Choroid plexus epithelial cell (primary cell): ENCODE measurements around the gene INPP5A.

Source experiments
- DNase-seq: peaks from one replicate; pipeline ENCODE4 v3.0.0-alpha.2; 2010; ENCODE audit warnings: low read depth
- H3K4me3 ChIP-seq: 2 replicates; pipeline ENCODE4 v1.5.1; 2011; ENCODE audit warnings: low read depth, mild to moderate bottlenecking, control low read depth, low read length, moderate library complexity
- TF ChIP-seq, protein P1 (sequence below): conservative IDR thresholded peaks from 2 replicates; pipeline ENCODE4 v1.5.1; 2011; ENCODE audit warnings: low read depth, mild to moderate bottlenecking, control low read depth, inconsistent platforms, low read length, moderate library complexity

INPP5A gene

DNA sequence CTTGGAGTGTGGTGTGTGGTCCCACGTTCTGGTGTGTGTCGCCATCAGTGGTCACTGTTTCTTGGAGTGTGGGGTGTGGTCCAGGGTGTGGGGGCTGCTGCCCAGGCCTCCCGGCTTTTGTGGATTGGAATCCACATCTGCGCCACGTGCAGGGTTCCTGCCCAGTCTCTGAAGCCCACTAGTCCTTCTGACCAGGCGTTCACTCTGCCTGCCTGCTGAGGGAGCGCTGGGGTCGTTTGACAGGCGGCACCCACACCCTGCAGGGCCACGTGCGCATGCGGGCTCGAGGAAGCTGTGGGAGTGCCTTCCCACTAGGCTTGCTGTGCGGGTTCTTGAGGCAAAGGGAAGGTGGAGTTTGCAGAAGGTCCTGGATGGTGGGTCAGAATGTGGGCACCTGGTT lies 51.4 kb downstream of the INPP5A start:
- no peak for DNase-seq
- H3K4me3 ChIP-seq = no peak overlapping the region
- TF ChIP-seq, protein P1, sequence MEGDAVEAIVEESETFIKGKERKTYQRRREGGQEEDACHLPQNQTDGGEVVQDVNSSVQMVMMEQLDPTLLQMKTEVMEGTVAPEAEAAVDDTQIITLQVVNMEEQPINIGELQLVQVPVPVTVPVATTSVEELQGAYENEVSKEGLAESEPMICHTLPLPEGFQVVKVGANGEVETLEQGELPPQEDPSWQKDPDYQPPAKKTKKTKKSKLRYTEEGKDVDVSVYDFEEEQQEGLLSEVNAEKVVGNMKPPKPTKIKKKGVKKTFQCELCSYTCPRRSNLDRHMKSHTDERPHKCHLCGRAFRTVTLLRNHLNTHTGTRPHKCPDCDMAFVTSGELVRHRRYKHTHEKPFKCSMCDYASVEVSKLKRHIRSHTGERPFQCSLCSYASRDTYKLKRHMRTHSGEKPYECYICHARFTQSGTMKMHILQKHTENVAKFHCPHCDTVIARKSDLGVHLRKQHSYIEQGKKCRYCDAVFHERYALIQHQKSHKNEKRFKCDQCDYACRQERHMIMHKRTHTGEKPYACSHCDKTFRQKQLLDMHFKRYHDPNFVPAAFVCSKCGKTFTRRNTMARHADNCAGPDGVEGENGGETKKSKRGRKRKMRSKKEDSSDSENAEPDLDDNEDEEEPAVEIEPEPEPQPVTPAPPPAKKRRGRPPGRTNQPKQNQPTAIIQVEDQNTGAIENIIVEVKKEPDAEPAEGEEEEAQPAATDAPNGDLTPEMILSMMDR = no peak

DNA sequence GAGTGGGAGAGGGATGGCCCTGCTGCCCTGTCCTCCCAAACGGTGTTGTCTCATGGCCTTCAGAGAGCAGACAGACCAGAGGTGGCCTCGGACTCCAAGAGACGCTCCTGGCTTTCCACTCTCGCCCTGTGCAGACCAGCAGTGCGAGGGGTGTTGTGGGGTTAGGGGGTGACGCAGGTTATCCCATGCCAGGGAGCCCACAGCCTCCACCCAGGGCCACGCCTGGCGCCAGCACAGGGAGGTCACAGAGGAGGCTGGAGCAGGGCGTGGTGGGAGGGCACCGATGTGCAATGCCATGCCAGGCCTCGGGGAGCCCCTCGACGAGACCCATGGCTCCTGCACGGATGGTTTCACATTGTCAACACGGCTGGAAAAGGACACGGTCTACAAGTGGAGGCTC lies 52.1 kb downstream of the INPP5A start:
- H3K4me3 ChIP-seq = no peak overlapping the region
- TF ChIP-seq, protein P1 = no peak
- no peak for DNase-seq

- no peak for DNase-seq
- TF ChIP-seq, protein P1 = no peak
- H3K4me3 ChIP-seq = no peak overlapping the region
These were observed 52.6 kb downstream of the INPP5A start for GRCh38 chr10:132590094-132590751.

- no peak for DNase-seq
- H3K4me3 ChIP-seq = no peak overlapping the region
- TF ChIP-seq, protein P1 = no peak
These were observed 53.1 kb downstream of the INPP5A start for GRCh38 chr10:132590752-132591121.

DNA sequence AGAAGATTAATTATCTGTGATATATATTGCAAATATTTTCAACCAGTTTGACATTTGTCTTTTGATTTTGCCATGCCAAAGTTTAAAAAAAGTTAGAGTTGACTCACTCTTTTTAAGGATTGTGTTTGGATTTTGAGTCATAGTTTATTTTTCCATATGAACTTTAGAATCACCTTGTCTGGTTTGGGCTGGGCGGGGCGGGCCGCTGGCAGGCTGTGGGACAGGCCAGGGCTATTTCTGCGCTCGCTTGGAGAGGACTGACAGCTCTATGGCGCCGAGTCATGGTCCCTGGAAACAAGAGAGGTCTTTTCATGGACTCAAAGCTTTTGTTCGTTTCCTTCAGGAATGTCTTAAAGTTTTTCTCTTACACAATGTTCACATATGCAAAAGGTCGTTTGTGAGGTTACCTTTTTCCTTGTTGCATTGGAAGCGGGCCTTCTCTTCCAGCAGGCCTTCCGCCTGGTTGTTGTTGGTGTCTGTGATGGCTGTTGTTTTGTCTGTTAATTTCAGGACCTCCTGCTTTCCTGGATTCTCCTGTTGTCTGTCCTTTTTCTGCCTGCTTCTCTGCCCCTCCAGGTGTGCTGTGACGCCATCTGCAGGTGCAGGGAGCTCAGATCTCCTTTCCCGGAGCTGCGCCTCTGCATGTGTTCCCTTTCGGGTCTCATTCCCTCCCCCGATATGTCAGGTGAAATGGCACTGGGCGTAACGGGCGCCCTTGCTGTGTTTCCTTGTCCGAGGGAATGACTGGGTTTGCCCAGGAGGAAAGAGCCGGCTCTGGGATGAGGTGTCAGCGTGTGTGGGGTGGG lies 53.8 kb downstream of the INPP5A start:
- TF ChIP-seq, protein P1 = no peak
- peak; percentile 48 for DNase-seq

GRCh38 chr10:132592790-132593383 lies 55.3 kb downstream of the INPP5A start:
- DNase-seq = no peak
- H3K4me3 ChIP-seq = no peak overlapping the region
- TF ChIP-seq, protein P1 = no peak

More for the DNA sequence above, 53.8 kb downstream of the INPP5A start:
- H3K4me3 ChIP-seq = no peak overlapping the region

DNA sequence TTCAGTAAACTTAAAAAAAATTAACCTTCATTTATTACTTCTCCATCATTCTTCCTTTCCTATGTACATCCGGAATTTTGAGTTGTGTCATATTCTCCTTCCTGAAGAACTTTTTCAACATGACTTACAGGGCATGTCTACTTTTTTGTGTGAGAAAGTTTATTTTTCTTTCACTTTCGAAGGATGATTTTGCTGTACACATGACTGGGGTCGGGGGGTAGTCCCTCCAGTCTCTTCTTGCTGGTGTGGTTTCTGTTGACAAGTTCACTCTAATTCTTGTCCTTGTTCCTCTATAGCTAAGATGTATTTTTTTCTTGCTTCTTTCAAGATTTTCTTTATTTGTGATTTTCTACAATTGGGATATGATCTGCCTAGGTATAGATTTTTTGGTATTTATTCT lies 55.8 kb downstream of the INPP5A start:
- no peak overlapping the region for H3K4me3 ChIP-seq
- peak; percentile 65 for DNase-seq
- TF ChIP-seq, protein P1 = no peak
